ENCODE data around the gene PKP3. TPM values are rescaled to one million over a fixed set of nuclear protein-coding genes. Genes with fewer than 3 reads are reported as not detected.

Gene PKP3
- total RNA-seq, 2 experiments from 2014 or later = 0.60 TPM; not detected in 1

GRCh38 chr11:406796-407650 is 13.0 kb downstream of the PKP3 start:
- ATAC-seq (ENCODE audit: poor library complexity) = peak; percentile 84
- ChIA-PET POLR2A (interaction anchor here (0.6 to 7.3 kb wide), 24 partner anchors 9 to 412 kb away, joined by 3 to 88 read pairs (median 4); partner anchors contain the start of genes BET1L, PNPLA2, PSMD13 and PTDSS2), CTCF (interaction anchor here (0.9 to 4.3 kb wide), 9 partner anchors 9 to 156 kb away, joined by 3 to 39 read pairs (median 5); partner anchors contain the start of genes PTDSS2 and SIGIRR)
- Mint-ChIP-seq H3K27ac (peak overlapping the region; percentile 76), H3K4me3 (no peak overlapping the region), H3K9me3 (no peaks in the 10 kb centered on the region), H3K27me3 (no peaks in the 10 kb centered on the region), H3K4me1 (ENCODE audit: low read depth) (peaks cover 8% of the 10 kb centered on the region), H3K36me3 (ENCODE audit: low read depth) (peaks cover 4% of the 10 kb centered on the region)
- Histone ChIP-seq H3K27me3 (ENCODE audit: control insufficient read depth in 1 of 2, insufficient read depth in 2 of 2, low read length in 2 of 2) (no peaks in the 10 kb centered on the region), H3K9me3 (ENCODE audit: control insufficient read depth in 1 of 2, insufficient read depth in 1 of 2, low read length in 2 of 2) (no peaks in the 10 kb centered on the region), H3K36me3 (ENCODE audit: insufficient read depth, low read length) (peaks cover 17% of the 10 kb centered on the region), H3K4me1 (ENCODE audit: insufficient read depth, low read length) (peaks cover 45% of the 10 kb centered on the region), H3K27ac (ENCODE audit: low read depth in 1 of 2, low read length in 2 of 2) (peak overlapping the region; percentile 64 to 67), H3K4me3 (ENCODE audit: low read length) (peak overlapping the region; percentile 39)
- peak; percentile 40 for TF ChIP-seq CTCF (IDR thresholded peaks at IDR 0.05)
- peak; percentile 84 to 97 (median 91) for DNase-seq
- intact Hi-C loops (cut with DNase I, micrococcal nuclease) = loop anchor here (1.0 to 5.0 kb wide), 6 partner anchors 41 to 200 kb away; partner anchors contain the start of genes RNH1 (in 2 of the 2), BET1L (in 1 of the 2), PHRF1 (in 1 of the 2) and PSMD13 (in 1 of the 2)

- CTCF ChIA-PET = interaction anchor here (0.9 to 4.3 kb wide), 5 partner anchors 41 to 157 kb away, joined by 3 to 39 read pairs (median 5); partner anchors contain the start of gene PTDSS2
These were observed 13.7 kb downstream of the PKP3 start for GRCh38 chr11:407651-408123.

More at GRCh38 chr11:407651-408123, 13.7 kb downstream of the PKP3 start:
- Histone ChIP-seq H3K27ac (ENCODE audit: low read depth in 1 of 2, low read length in 2 of 2) (peak overlapping the region; percentile 55 to 64), H3K9me3 (ENCODE audit: control insufficient read depth in 1 of 2, insufficient read depth in 1 of 2, low read length in 2 of 2) (no peaks in the 10 kb centered on the region), H3K27me3 (ENCODE audit: control insufficient read depth in 1 of 2, insufficient read depth in 2 of 2, low read length in 2 of 2) (no peaks in the 10 kb centered on the region), H3K36me3 (ENCODE audit: insufficient read depth, low read length) (peaks cover 19% of the 10 kb centered on the region), H3K4me1 (ENCODE audit: insufficient read depth, low read length) (peaks cover 49% of the 10 kb centered on the region), H3K4me3 (ENCODE audit: low read length) (peak overlapping the region; percentile 20)
- peaks cover 10% of the 10 kb centered on the region for H3K4me1 Mint-ChIP-seq (ENCODE audit: low read depth)
- peaks cover 4% of the 10 kb centered on the region for H3K36me3 Mint-ChIP-seq (ENCODE audit: low read depth)
- ATAC-seq (ENCODE audit: poor library complexity) (peak; percentile 16), DNase-seq (peak in 4 of 14 experiments; percentile 20 to 47 (median 40))
- no peaks in the 10 kb centered on the region for H3K27me3 Mint-ChIP-seq
- H3K27ac Mint-ChIP-seq = peak overlapping the region; percentile 76
- peak overlapping the region; percentile 62 for H3K4me3 Mint-ChIP-seq
- intact Hi-C loops (cut with DNase I, micrococcal nuclease) = loop anchor here (1.0 to 5.0 kb wide), 5 partner anchors 43 to 200 kb away; partner anchors contain the start of genes RNH1 (in 2 of the 2), BET1L (in 1 of the 2), PHRF1 (in 1 of the 2) and PSMD13 (in 1 of the 2)
- H3K9me3 Mint-ChIP-seq = no peaks in the 10 kb centered on the region
- POLR2A ChIA-PET = interaction anchor here (1.0 to 7.3 kb wide), 16 partner anchors 8 to 412 kb away, joined by 3 to 88 read pairs (median 5); partner anchors contain the start of genes BET1L, PNPLA2, PSMD13 and PTDSS2
- no peak for TF ChIP-seq CTCF (IDR thresholded peaks at IDR 0.05)

Data from CD4-positive, alpha-beta T cell (primary cell).